Renal pelvis (tissue), 4 donors: ENCODE measurements around the gene ME3. TPM values are rescaled to one million over a fixed set of nuclear protein-coding genes. Genes with fewer than 3 reads are reported as not detected.

ENCODE experiments used
- DNase-seq: peaks from one replicate; pipeline ENCODE4 v3.0.0-alpha.2; 2013
- polyA plus RNA-seq, 3 donors: library from polyadenylated mRNA; unstranded; fragments of 120-200 nt; gene quantifications; one replicate each; pipeline ENCODE4 v1.2.1, GENCODE V29; 2013; ENCODE audit not compliant: insufficient read length in 3 of 3

The ME3 gene
- polyA plus RNA-seq, 3 donors = 24.7 to 31.1 (median 28.2) TPM

- DNase-seq = no peak
Measured at GRCh38 chr11:86518211-86518610, 154.2 kb downstream of the ME3 start.

GRCh38 chr11:86517557-86517956, 154.9 kb downstream of the ME3 start:
- DNase-seq = no peak

- DNase-seq = no peak
Measured at GRCh38 chr11:86515297-86516094, 156.9 kb downstream of the ME3 start.

GRCh38 chr11:86514453-86514852, 158.0 kb downstream of the ME3 start:
- DNase-seq = no peak

- DNase-seq = no peak
Measured at GRCh38 chr11:86513746-86514373, 158.6 kb downstream of the ME3 start.

- DNase-seq = no peak
Measured at GRCh38 chr11:86513138-86513537, 159.3 kb downstream of the ME3 start.

GRCh38 chr11:86511086-86511551, 161.3 kb downstream of the ME3 start:
- no peak for DNase-seq

- DNase-seq = no peak
Measured at GRCh38 chr11:86510674-86511073, 161.7 kb downstream of the ME3 start.

- no peak for DNase-seq
Measured at GRCh38 chr11:86510097-86510496, 162.3 kb downstream of the ME3 start.

GRCh38 chr11:86509588-86509974, 162.8 kb downstream of the ME3 start:
- DNase-seq = no peak

GRCh38 chr11:86508604-86509587, 163.5 kb downstream of the ME3 start:
- no peak for DNase-seq

GRCh38 chr11:86507249-86507845, 165.1 kb downstream of the ME3 start:
- DNase-seq = no peak

- no peak for DNase-seq
Measured at GRCh38 chr11:86506235-86506634, 166.2 kb downstream of the ME3 start.

- no peak for DNase-seq
Measured at GRCh38 chr11:86503131-86503530, 169.3 kb downstream of the ME3 start.

GRCh38 chr11:86502137-86502642, 170.2 kb downstream of the ME3 start:
- DNase-seq = peak; percentile 41

- no peak for DNase-seq
Measured at GRCh38 chr11:86500500-86501140, 171.8 kb downstream of the ME3 start.

- DNase-seq = no peak
Measured at GRCh38 chr11:86499723-86500129, 172.7 kb downstream of the ME3 start.

GRCh38 chr11:86497836-86498235, 174.6 kb downstream of the ME3 start:
- DNase-seq = no peak

- no peak for DNase-seq
Measured at GRCh38 chr11:86497310-86497709, 175.1 kb downstream of the ME3 start.

GRCh38 chr11:86495351-86495750, 177.1 kb downstream of the ME3 start:
- no peak for DNase-seq
